IMR-90 (cell line): ENCODE measurements around the gene DIP2C. TPM values are rescaled to one million over a fixed set of nuclear protein-coding genes. Genes with fewer than 3 reads are reported as not detected.

Experiments
- ATAC-seq: fragments of 200-7000 bp; cut with Tn5 transposase; 2 replicates; pipeline ENCODE4 v1.9.1; 2020; ENCODE audit warnings: low read depth, mild to moderate bottlenecking, moderate library complexity
- BruUV-seq: library from RNA; stranded (reverse); fragments of 400-500 nt; replicated peaks from 2 replicates; lab custom pipeline; 2021; lab: Mats Ljungman, UMichigan
- CTCF ChIA-PET: fragments of 300-600 bp; formaldehyde crosslinking; extraction: SDS; loops from one replicate; lab custom pipeline; 2021; ENCODE audit warnings: antibody characterized with exemption; lab: Yijun Ruan, JAX
- POLR2A ChIA-PET: fragments of 300-600 bp; sonication (Branson Sonifier 250); formaldehyde crosslinking; loops from one replicate; lab custom pipeline; 2022; ENCODE audit warnings: antibody characterized with exemption; ENCODE audit not compliant: unreplicated experiment; lab: Charles Lee
- DNase-seq: peaks from one replicate; pipeline ENCODE4 v3.0.0; 2013
- H2AFZ ChIP-seq: replicated peaks from 2 replicates; pipeline ENCODE3; 2013; ENCODE audit warnings: low read length, mild to moderate bottlenecking; ENCODE audit not compliant: poor library complexity
- H2AK5ac ChIP-seq: 2 replicates; pipeline ENCODE4 v1.6.1; 2013; ENCODE audit warnings: low read depth, low read length, inconsistent platforms
- H2AK9ac ChIP-seq: replicated peaks from 2 replicates; pipeline ENCODE3; 2013; ENCODE audit warnings: mild to moderate bottlenecking, low read depth, low read length, moderate library complexity; ENCODE audit not compliant: poor library complexity
- H2BK120ac ChIP-seq: 2 replicates; pipeline ENCODE4 v1.6.1; 2013; ENCODE audit warnings: low read depth, low read length, inconsistent platforms
- H2BK15ac ChIP-seq: 3 replicates; pipeline ENCODE4 v1.6.1; 2013; ENCODE audit warnings: low read depth, low read length, inconsistent platforms
- H2BK20ac ChIP-seq: 2 replicates; pipeline ENCODE4 v1.6.1; 2013; ENCODE audit warnings: low read depth, mild to moderate bottlenecking, inconsistent platforms, low read length, moderate library complexity
- H2BK5ac ChIP-seq: 2 replicates; pipeline ENCODE4 v1.6.1; 2013; ENCODE audit warnings: mild to moderate bottlenecking, low read depth, low read length, inconsistent platforms; ENCODE audit not compliant: poor library complexity, severe bottlenecking
- H3K14ac ChIP-seq: replicated peaks from 2 replicates; pipeline ENCODE4 v1.6.1; 2013; ENCODE audit warnings: low read depth, low read length, inconsistent platforms
- H3K18ac ChIP-seq: 2 replicates; pipeline ENCODE4 v1.6.1; 2013; ENCODE audit warnings: low read depth, low read length, control low read depth
- H3K23ac ChIP-seq: 2 replicates; pipeline ENCODE4 v1.6.1; 2013; ENCODE audit warnings: low read depth, low read length, inconsistent platforms
- H3K27ac ChIP-seq: 2 replicates; pipeline ENCODE4 v1.5.1; 2013; ENCODE audit warnings: mild to moderate bottlenecking, control low read depth, low read length; ENCODE audit not compliant: insufficient read depth
- H3K27me3 ChIP-seq: 2 replicates; pipeline ENCODE4 v1.6.1; 2013; ENCODE audit warnings: low read length; ENCODE audit not compliant: control insufficient read depth, insufficient read depth
- H3K36me3 ChIP-seq: 2 replicates; pipeline ENCODE4 v1.6.1; 2013; ENCODE audit warnings: low read length, mixed read lengths; ENCODE audit not compliant: control insufficient read depth, insufficient read depth
- H3K4ac ChIP-seq: 2 replicates; pipeline ENCODE4 v1.6.1; 2013; ENCODE audit warnings: low read depth, low read length, inconsistent platforms
- H3K4me1 ChIP-seq: 2 replicates; pipeline ENCODE4 v1.6.1; 2013; ENCODE audit warnings: low read length, mixed read lengths; ENCODE audit not compliant: control insufficient read depth, insufficient read depth
- H3K4me2 ChIP-seq: 2 replicates; pipeline ENCODE4 v1.6.1; 2013; ENCODE audit warnings: low read depth, mild to moderate bottlenecking, control low read depth, low read length, moderate library complexity
- H3K4me3 ChIP-seq: 2 replicates; pipeline ENCODE4 v1.5.1; 2013; ENCODE audit warnings: low read depth, mild to moderate bottlenecking, control low read depth, low read length, moderate library complexity; ENCODE audit not compliant: insufficient read depth
- H3K56ac ChIP-seq: 2 replicates; pipeline ENCODE4 v1.6.1; 2013; ENCODE audit warnings: low read length, inconsistent platforms; ENCODE audit not compliant: insufficient read depth; ENCODE audit errors: extremely low read depth
- H3K79me1 ChIP-seq, 2 experiments: 2 replicates each; pipeline ENCODE4 v1.6.1; 2013; ENCODE audit warnings: low read length in 2 of 2, inconsistent platforms in 1 of 2, low read depth in 1 of 2
- H3K9ac ChIP-seq: 2 replicates; pipeline ENCODE4 v1.6.1; 2013; ENCODE audit warnings: low read depth, low read length, control low read depth
- H3K9me1 ChIP-seq: 2 replicates; pipeline ENCODE4 v1.6.1; 2013; ENCODE audit warnings: low read length, inconsistent platforms; ENCODE audit not compliant: insufficient read depth
- H3K9me3 ChIP-seq: 2 replicates; pipeline ENCODE4 v1.6.1; 2013; ENCODE audit warnings: low read length; ENCODE audit not compliant: control insufficient read depth, insufficient read depth
- H4K20me1 ChIP-seq: 2 replicates; pipeline ENCODE4 v1.6.1; 2013; ENCODE audit warnings: low read length, inconsistent platforms; ENCODE audit not compliant: insufficient read depth
- H4K5ac ChIP-seq: 2 replicates; pipeline ENCODE4 v1.6.1; 2013; ENCODE audit warnings: mild to moderate bottlenecking, low read depth, low read length, control low read depth
- H4K8ac ChIP-seq, 2 experiments: 2 replicates each; pipeline ENCODE4 v1.6.1; 2013; ENCODE audit warnings: low read depth in 2 of 2, low read length in 2 of 2, control low read depth in 1 of 2, inconsistent platforms in 1 of 2
- H4K91ac ChIP-seq: 2 replicates; pipeline ENCODE4 v1.6.1; 2013; ENCODE audit warnings: low read depth, low read length, inconsistent platforms; ENCODE audit not compliant: insufficient read depth
- CEBPB ChIP-seq: IDR thresholded peaks from 2 replicates; pipeline ENCODE4 v1.6.1; 2012; ENCODE audit warnings: low read depth, low read length, improper control_type of control experiment
- SMC3 ChIP-seq: fragments of 150-350 bp; IDR thresholded peaks from 2 replicates; pipeline ENCODE4 v1.6.1; 2016; ENCODE audit warnings: low read depth, mild to moderate bottlenecking, antibody characterized with exemption, low read length, moderate library complexity
- WGBS, 2 experiments: methylation state at CpG; one replicate each; pipeline versions ENCODE4 v1.1.5 to v1.1.7; 2013; ENCODE audit warnings: missing lambda C conversion rate in 2 of 2; ENCODE audit not compliant: insufficient read length in 1 of 2; ENCODE audit errors: extremely low coverage in 2 of 2; 5-methylcytosine and 5-hydroxymethylcytosine counted together
- dilution Hi-C: fragments of 300-500 bp; cut with HindIII; formaldehyde crosslinking; loops from one replicate; pipeline ENCODE4 v1.14.3; 2018; ENCODE audit warnings: low sequenced_read_pairs; ENCODE audit not compliant: unreplicated experiment
- in situ Hi-C: fragments of 300-500 bp; cut with MboI; formaldehyde crosslinking; loops from 3 replicates; pipeline ENCODE4 v1.14.3; 2019; ENCODE audit warnings: low sequenced_read_pairs, inconsistent platforms, mixed read lengths
- intact Hi-C: fragments of 100-400 bp; cut with micrococcal nuclease; formaldehyde crosslinking; loops from 2 replicates; pipeline ENCODE4 v1.10.0; 2022
- polyA plus RNA-seq, 3 experiments: library from polyadenylated mRNA; depleted of rRNA; stranded (reverse); fragments of >200 nt; gene quantifications; 2 replicates each; pipeline ENCODE4 v1.2.3, GENCODE V29; 2012; ENCODE audit warnings: low replicate concordance in 1 of 3
- total RNA-seq: library from RNA; depleted of rRNA; stranded (reverse); fragments of >200 nt; gene quantifications from 2 replicates; pipeline ENCODE4 v1.2.3, GENCODE V29; 2012

Gene DIP2C
- total and polyA plus RNA-seq, 2 of the 4 experiments (the other 2 are of a cell fraction), result 8.6 to 17.3 TPM

- Histone ChIP-seq H3K27ac (no peak overlapping the region), H3K4ac (no peak overlapping the region), H2BK120ac (no peak overlapping the region), H3K4me2 (no peak overlapping the region; the same call in 1 of the 2 replicates), H3K79me1 (peaks cover 48 to 94% of the 10 kb centered on the region in 2 experiments), H4K5ac (no peak overlapping the region), H4K20me1 (peaks cover 87% of the 10 kb centered on the region), H3K14ac (no peak overlapping the region), H4K8ac (no peak overlapping the region), H2BK5ac (no peak overlapping the region), H3K4me3 (no peak overlapping the region), H3K36me3 (no peaks in the 10 kb centered on the region), H2BK15ac (no peak overlapping the region), H2BK20ac (no peak overlapping the region), H3K27me3 (no peaks in the 10 kb centered on the region), H3K9me1 (peaks cover 33% of the 10 kb centered on the region), H2AFZ (no peak overlapping the region), H2AK5ac (no peak overlapping the region), H4K91ac (no peak overlapping the region), H3K4me1 (peaks cover 9% of the 10 kb centered on the region), H3K23ac (no peak overlapping the region), H2AK9ac (no peak overlapping the region), H3K9me3 (peaks cover 5% of the 10 kb centered on the region), H3K9ac (no peak overlapping the region), H3K56ac (no peak overlapping the region), H3K18ac (no peak overlapping the region)
- peak; percentile 34; the same call in 1 of the 2 replicates for ATAC-seq
- WGBS, 2 experiments, result 82% methylated on average over 5 of the region's 21 CpGs; no CpG with 5 or more reads in 1 of the 2 experiments
- dilution Hi-C loops (no loop called here), in situ Hi-C loops (no loop called here), intact Hi-C loops (no loop called here)
- peak; percentile 45 for DNase-seq
- ChIA-PET POLR2A (no interaction called here), CTCF (interaction anchor here (1.0 kb wide), 1 partner anchor 9 kb away, joined by 3 read pairs; no protein-coding TSS in a partner anchor)
- BruUV-seq, result no TSS peak
- TF ChIP-seq SMC3, result no peak
- TF ChIP-seq CEBPB, result peak; percentile 43; the same call in 1 of the 2 replicates
Measured at GRCh38 chr10:571688-572451, 117.6 kb downstream of the DIP2C start.
